Endothelial cell of hepatic sinusoid (primary cell): ENCODE results near the gene IL11.
"Not testable (repeated sequence)": the region's sequence is repeated elsewhere in the genome, so short reads cannot be mapped to it uniquely, and the experiment has no call there.

Source experiments
- in situ Hi-C: cut with HindIII; loops from 2 replicates; pipeline ENCODE4 v1.10.0; 2017; ENCODE audit warnings: low sequenced_read_pairs

IL11 gene

DNA sequence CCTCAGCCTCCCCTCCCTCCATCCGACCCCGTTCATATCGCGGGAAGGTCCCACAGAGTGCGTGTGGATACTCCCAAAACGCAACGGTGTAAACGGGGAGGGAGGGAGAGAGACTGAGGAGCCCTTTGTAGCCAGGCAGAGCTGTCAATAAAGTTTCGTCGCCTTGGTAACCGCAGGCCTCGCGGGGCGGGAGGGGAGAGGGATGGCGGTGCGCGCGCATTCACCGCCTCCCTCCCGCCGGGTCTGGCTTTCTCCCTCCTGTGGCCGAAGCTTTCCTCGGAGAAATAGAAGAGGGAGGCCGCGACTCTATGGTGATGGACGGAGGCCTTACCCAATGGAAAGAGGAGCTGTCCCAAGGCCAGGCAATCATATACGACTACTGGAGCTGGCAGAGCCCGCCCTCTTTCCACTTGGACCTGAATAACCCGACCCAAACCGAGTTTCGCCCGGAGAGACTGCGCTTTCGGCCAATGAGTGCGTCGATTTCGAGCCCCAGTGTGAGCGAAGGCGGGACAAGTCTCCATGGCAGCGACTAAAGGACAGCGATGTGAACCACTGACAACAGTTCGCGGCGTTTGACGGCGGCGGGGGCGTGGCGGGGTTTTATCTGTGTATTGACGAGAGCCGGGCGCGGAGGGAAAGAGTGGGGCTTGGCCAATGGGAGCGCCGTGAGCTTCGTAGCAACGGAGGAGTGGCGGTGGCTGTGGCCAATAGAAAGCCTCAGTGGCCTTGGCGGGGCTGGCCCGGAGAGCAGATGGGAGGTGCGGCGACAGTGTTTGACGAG lies 31.0 kb downstream of the IL11 start, which contains the start of gene KMT5C:
Gene KMT5C, plus strand, starts transcription at position 772 of the 784 bp plus-strand sequence. CDS start 2,061 bp downstream, outside the sequence.
- in situ Hi-C loops, result no loop called here

- in situ Hi-C loops, result no loop called here
These were observed 34.2 kb downstream of the IL11 start for GRCh38 chr19:55336101-55336500.

GRCh38 chr19:55333870-55334269 lies 36.4 kb downstream of the IL11 start:
- in situ Hi-C loops, result no loop called here

- in situ Hi-C loops, result not testable (repeated sequence)
These were observed 40.5 kb downstream of the IL11 start for GRCh38 chr19:55329791-55330190.

DNA sequence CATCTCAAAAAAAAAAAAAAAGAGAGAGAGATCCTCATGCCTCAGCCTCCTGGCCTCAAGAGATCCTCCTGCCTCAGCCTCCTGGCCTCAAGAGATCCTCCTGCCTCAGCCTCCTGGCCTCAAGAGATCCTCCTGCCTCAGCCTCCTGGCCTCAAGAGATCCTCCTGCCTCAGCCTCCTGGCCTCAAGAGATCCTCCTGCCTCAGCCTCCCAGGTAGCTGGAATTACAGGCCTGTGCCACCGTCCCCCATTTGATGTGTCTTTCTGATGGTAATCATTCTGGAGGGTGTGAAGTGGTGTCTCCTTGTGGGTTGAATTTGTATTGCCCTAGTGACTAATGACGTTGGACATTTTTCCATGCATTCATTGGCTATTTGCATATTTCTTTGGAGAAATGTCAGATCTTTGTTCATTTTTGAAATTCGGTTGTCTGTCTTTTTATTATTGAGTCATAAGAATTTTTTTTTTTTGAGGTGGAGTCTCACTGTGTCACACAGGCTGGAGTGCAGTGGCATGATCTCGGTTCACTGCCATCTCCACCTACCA lies 41.4 kb downstream of the IL11 start:
- in situ Hi-C loops, result not testable (repeated sequence)

GRCh38 chr19:55325172-55325571 lies 45.1 kb downstream of the IL11 start, which contains the start of gene TMEM150B:
TMEM150B (minus strand) TSS chr19:55325341; CDS start chr19:55321036, 4,305 bp downstream.
- in situ Hi-C loops, result no loop called here

DNA sequence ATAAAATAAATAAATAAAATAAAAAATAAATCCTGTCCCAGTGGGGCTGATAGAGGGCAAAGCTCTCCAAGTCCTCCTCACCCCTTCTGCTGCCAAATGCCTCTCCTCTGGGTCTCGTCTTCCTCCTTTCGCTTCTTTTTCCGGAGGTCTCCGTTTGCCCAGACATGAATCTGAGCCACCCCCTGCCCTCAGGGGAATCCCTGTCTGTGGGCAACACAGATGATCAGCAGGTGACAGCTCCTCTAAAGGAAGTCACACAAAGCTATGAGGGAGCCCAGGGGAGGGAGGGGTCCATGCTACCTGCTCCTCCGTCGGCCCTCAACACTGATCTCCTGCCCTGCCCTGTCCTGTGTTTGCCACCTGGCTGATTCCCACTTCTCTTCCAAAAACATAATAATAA lies 45.6 kb downstream of the IL11 start:
- in situ Hi-C loops, result no loop called here

DNA sequence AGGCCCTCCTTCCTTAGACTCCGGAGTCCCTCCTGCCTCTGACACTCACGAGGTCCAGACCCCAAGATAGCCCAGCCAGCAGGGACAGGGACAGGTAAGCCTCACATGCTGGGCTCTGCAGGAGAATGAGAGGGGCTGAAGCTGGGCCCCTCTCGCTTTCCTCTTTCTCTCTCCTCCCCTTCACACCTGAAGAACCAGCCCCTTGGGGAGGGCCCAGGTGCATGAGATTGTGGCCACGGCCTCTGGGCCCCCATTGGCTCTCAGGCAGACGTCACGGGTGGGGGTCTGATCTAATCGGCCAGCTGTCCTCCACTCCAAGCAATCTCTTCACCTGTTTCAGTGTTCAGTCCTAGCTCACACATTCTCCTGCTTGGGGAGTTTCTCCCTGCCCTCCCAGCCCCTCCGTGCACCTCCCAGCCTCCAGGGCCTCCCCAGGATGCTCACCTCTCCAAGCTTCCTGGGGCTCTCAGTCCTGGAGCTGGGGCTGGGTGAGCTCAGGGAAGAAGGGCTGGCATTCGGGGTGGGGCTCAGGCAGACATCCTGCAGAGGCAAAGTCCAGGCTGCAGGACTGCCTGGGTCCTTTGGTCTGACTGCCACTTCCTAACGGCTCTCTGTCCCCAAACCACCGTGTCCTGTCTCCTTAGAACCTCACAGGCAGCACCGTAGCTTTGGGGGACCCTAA lies 47.9 kb downstream of the IL11 start:
- in situ Hi-C loops, result no loop called here

DNA sequence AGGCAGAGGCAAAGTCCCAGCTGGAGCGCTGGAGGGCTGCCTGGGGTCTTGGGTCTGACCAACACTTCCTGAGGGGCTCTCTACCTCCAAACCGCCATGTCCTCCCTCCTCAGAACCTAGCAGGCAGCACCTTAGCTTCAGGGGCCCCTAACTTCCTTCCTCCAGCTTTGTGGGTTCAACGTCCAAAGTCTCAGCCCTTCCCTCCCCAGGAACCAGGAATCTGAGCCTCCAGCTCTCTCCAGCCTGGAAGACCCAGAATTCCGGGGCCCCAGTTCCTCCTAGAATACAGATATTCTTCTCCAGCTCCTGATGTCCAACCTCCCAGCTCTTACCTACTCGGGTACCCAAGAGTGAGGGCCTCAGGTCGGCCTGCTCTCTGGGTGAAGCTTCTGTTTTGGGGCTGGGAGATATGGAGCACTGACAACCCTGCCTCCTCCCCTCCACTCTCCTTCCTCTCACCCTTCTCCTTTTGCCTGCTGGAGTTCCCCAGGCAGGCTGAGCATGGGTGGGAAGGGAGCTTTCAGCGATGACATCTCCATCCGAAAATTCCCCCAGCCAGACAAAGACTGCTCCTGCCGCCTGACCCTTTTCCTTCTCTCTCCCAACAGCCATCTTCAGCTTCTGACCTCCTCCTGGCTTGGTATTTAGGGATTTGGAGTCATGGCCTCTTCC lies 48.7 kb downstream of the IL11 start:
- in situ Hi-C loops, result no loop called here

DNA sequence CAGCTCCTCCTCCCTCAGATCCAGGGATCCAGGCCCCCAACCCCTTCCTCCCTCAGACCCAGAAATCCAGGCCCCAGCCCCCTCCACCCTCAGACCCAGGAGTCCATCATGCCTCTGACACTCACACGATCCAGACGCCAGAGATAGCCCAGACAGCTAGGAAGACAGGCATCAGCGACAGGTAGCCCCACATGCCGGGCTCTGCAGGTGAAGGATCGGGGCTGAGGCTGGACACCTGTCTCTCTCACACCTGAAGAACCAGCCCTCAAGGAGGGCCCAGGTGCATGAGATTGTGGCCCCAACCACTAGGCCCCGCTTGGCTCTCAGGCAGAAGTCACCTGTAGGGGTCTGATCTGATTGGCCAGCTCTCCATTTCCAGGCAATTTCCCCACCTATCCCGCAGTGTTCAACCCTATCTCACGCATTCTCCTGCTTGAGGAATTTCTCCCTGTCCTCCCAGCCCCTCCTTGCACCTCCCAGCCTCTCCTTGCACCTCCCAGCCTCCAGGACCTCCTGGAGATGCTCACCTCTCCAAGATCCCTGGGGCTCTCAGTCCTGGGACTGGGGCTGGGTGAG lies 49.3 kb downstream of the IL11 start:
- in situ Hi-C loops, result no loop called here

DNA sequence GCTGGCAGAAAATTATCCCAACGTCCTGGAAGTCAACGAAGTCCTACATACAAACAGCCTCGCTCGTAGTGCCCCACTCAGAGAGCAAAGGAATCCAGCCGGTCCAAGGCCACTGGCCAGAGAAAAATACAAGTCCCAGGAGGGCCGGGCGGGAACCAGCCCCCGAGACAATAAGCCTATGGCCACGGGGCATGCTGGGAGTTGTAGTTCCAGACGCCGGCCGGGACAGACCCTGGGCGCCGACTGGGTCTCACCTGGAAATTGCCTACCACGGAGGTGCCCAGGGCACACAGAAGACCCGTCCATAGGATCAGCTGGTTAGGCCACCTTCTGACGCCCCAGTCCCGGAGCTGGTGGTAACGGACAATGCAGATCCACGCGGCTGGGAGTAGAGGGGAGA lies 50.5 kb downstream of the IL11 start:
- in situ Hi-C loops, result no loop called here

DNA sequence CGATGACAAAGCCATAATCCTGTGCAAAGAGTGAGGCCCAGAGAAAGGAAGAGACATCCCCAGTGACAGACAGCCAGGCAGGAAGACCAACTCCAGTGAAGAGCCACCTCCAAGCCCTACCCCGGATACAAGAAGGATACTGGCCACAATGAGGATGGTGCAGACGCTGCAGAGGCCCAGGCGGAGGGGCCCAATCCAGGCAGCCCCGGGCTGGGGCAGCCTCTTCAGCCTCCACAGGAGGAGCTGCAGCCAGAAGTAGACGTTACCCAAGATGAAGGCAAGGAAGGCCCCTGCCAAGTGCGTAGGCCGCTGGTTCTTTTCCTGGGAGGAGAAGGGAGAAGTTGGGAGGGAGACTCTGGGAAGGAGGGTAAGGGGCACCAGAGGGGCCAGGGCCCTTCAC lies 53.6 kb downstream of the IL11 start:
- in situ Hi-C loops, result no loop called here

DNA sequence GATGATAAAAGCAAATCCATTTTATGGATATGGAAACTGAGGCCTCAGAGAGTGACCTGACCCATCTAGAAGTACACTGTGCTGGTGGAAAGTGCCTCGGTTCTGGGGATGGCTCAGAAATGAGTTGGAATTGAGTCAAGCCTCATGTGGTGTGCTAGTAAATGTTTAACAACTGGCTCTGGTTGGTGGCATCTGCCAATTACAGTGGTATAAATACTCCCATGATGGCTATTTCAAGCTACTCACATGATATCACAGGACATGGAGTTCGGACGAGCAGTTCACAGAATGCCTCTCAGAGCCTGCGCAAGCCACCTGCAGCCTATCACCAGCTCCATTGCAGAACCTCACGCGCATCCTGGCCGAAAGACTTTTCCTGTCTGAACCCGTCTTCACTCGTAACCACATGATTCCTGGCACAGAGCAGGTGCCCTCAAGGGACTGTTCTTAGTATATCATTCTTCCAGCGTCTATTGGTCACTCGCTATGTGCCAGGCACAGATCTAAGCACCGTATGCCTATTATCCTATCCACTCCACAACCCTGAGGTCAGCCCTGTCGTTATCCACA lies 54.2 kb downstream of the IL11 start:
- in situ Hi-C loops, result no loop called here

GRCh38 chr19:55314396-55314795 lies 55.9 kb downstream of the IL11 start:
- in situ Hi-C loops, result no loop called here
